HL-60 (cell line): Measurements from ENCODE around the gene APOBEC3A.

Experiments
- DNase-seq, 2 experiments: peaks; one replicate each; pipeline ENCODE4 v3.0.0-alpha.2; 2010 to 2020; ENCODE audit warnings: low read depth in 1 of 2, low spot score in 1 of 2
- H3K27ac ChIP-seq: fragments of 250-450 bp; sonication (Bioruptor Pico); replicated peaks from 2 replicates; pipeline ENCODE4 v1.5.1; 2020; ENCODE audit warnings: mild to moderate bottlenecking, moderate library complexity
- H3K27me3 ChIP-seq: fragments of 250-450 bp; sonication (Bioruptor Pico); 2 replicates; pipeline ENCODE4 v1.5.1; 2021; ENCODE audit warnings: mild to moderate bottlenecking, moderate library complexity; ENCODE audit not compliant: insufficient read depth, poor library complexity, severe bottlenecking
- H3K4me3 ChIP-seq: replicated peaks from 2 replicates; pipeline ENCODE4 v1.5.1; 2011; ENCODE audit warnings: mild to moderate bottlenecking, control low read depth, low read length; ENCODE audit not compliant: insufficient read depth
- CTCF ChIP-seq: IDR thresholded peaks from one replicate; pipeline ENCODE4 v1.5.1; 2011; ENCODE audit warnings: low read length, control low read depth, inconsistent platforms; ENCODE audit not compliant: insufficient read depth
- GABPA ChIP-seq: IDR thresholded peaks from 2 replicates; pipeline ENCODE4 v1.6.1; 2012; ENCODE audit warnings: low read depth
- POLR2AphosphoS5 ChIP-seq: IDR thresholded peaks from 2 replicates; pipeline ENCODE4 v1.6.1; 2012; ENCODE audit warnings: low read depth
- REST ChIP-seq: IDR thresholded peaks from 2 replicates; pipeline ENCODE4 v1.6.1; 2012; ENCODE audit warnings: low read depth; ENCODE audit not compliant: insufficient replicate concordance
- SPI1 ChIP-seq: IDR thresholded peaks from 2 replicates; pipeline ENCODE4 v1.6.1; 2012; ENCODE audit warnings: low read depth, mild to moderate bottlenecking, borderline replicate concordance

APOBEC3A gene

GRCh38 chr22:38947321-38948140 is 9.9 kb upstream of the APOBEC3A start:
- DNase-seq: no peak
- TF ChIP-seq REST (no peak), GABPA (no peak), CTCF (no peak), POLR2AphosphoS5 (no peak), SPI1 (no peak)
- no peak overlapping the region for H3K27ac ChIP-seq

GRCh38 chr22:38948181-38948940 is 9.0 kb upstream of the APOBEC3A start:
- no peak for DNase-seq
- no peak for TF ChIP-seq REST
- no peak for TF ChIP-seq SPI1
- no peak for TF ChIP-seq POLR2AphosphoS5
- no peak for TF ChIP-seq CTCF
- no peak for TF ChIP-seq GABPA
- no peak overlapping the region for H3K4me3 ChIP-seq
- H3K27me3 ChIP-seq: no peaks in the 10 kb centered on the region
- no peak overlapping the region for H3K27ac ChIP-seq

More at GRCh38 chr22:38947321-38948140, 9.9 kb upstream of the APOBEC3A start:
- Histone ChIP-seq H3K27me3 (no peaks in the 10 kb centered on the region), H3K4me3 (no peak overlapping the region)

- Histone ChIP-seq H3K4me3 (no peak overlapping the region), H3K27me3 (no peaks in the 10 kb centered on the region), H3K27ac (no peak overlapping the region)
- TF ChIP-seq REST (no peak), POLR2AphosphoS5 (no peak), SPI1 (no peak), GABPA (no peak), CTCF (no peak)
- no peak for DNase-seq
These were observed 7.5 kb upstream of the APOBEC3A start for GRCh38 chr22:38949889-38950405.
